Astrocyte of the cerebellum (primary cell): ENCODE results near the gene LMF1.

Experiments
- DNase-seq: peaks from one replicate; pipeline ENCODE4 v3.0.0-alpha.2; 2011; ENCODE audit warnings: low read depth
- H3K4me3 ChIP-seq: 2 replicates; pipeline ENCODE4 v1.5.1; 2011; ENCODE audit warnings: mild to moderate bottlenecking, low read depth, low read length, moderate library complexity
- in situ Hi-C: cut with HindIII; loops from 2 replicates; pipeline ENCODE4 v1.10.0; 2017; ENCODE audit warnings: low sequenced_read_pairs
- TF ChIP-seq, protein P1 (sequence below): IDR thresholded peaks from 2 replicates; pipeline ENCODE4 v1.5.1; 2012; ENCODE audit warnings: low read length, low read depth, moderate library complexity, mild to moderate bottlenecking; ENCODE audit errors: missing control alignments

The LMF1 gene

DNA sequence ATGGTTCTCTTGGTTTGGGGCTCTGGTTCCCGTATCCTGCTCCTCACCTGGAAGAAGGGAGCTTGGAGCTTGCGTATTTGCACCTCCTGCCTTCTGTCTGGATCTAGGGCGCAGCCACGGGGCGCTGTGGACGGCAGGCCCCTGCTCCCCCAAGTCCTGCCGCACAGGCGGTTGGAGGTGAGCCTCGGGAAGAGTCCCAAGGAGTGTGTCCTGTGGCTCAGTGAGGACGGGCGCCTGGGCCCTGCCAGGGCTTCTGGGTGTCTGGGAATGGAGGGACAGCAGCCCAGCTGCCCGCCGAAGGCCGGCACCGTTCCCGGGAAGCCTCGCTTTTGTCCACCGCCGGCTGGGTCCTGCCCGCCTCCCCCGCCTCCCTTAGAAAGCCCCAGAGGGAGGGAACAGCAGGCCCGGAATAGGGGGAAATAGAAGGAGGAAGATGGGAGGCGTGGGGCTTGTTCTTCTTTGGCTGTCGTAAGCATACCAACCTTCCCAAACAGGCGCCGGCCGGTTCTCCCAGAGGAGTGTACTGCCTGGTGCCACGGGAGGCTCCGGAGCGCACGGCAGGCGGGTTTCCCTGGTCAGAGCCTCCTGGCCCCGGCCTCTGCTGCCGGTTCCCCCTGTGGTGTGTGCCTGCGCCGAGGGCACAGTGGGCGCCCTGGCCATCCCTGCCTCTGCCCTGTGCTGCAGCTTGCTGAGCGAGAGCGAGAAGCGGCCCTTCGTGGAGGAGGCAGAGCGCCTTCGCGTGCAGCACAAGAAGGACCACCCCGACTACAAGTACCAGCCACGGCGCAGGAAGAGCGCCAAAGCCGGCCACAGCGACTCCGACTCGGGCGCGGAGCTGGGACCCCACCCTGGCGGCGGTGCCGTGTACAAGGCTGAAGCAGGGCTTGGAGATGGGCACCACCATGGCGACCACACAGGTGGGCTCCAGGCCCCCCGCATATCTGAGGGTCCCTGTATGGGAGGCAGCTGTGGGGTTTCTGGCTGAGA lies 12.6 kb upstream of the LMF1 start:
- no peak for DNase-seq
- H3K4me3 ChIP-seq = no peak overlapping the region
- in situ Hi-C loops = no loop called here
- TF ChIP-seq, protein P1, sequence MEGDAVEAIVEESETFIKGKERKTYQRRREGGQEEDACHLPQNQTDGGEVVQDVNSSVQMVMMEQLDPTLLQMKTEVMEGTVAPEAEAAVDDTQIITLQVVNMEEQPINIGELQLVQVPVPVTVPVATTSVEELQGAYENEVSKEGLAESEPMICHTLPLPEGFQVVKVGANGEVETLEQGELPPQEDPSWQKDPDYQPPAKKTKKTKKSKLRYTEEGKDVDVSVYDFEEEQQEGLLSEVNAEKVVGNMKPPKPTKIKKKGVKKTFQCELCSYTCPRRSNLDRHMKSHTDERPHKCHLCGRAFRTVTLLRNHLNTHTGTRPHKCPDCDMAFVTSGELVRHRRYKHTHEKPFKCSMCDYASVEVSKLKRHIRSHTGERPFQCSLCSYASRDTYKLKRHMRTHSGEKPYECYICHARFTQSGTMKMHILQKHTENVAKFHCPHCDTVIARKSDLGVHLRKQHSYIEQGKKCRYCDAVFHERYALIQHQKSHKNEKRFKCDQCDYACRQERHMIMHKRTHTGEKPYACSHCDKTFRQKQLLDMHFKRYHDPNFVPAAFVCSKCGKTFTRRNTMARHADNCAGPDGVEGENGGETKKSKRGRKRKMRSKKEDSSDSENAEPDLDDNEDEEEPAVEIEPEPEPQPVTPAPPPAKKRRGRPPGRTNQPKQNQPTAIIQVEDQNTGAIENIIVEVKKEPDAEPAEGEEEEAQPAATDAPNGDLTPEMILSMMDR = no peak

DNA sequence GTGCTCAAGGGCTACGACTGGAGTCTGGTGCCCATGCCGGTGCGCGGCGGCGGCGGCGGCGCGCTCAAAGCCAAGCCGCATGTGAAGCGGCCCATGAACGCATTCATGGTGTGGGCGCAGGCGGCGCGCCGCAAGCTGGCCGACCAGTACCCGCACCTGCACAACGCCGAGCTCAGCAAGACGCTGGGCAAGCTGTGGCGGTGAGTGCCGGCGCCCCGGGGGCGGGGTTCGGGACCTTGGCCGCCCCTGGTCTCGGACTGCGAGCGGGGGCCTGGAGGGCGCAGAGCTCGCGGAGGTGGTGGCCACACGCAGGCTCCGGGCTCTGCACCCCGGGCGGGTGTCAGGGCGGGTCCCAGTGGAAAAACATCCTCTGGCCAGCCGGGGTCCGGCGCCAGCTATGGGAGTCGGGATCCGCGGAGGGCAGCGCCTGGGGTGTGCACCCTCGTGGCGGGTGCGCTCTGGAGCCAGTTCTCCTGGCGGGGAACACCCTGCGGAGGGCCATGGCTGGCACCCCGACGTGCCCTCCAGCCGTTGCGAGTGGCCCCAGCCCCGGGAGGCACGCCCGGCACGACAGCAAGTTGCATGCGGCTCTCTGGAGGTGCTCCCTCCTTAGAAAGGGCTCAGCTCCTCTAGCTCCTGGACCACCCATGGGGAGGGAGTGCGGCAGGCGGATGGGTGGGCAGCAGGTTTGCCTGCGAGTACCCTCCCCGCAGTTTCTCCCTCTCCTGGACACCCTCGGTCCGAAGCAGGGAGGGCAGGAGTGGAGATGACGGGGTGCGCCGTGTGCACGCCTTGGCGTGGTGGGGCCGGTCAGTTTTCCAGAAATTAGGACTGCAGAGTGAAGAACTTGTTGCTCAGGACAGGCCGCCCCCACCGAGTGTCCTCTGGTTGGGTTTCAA lies 11.6 kb upstream of the LMF1 start:
- no peak overlapping the region for H3K4me3 ChIP-seq
- TF ChIP-seq, protein P1 = no peak
- in situ Hi-C loops = no loop called here
- no peak for DNase-seq

DNA sequence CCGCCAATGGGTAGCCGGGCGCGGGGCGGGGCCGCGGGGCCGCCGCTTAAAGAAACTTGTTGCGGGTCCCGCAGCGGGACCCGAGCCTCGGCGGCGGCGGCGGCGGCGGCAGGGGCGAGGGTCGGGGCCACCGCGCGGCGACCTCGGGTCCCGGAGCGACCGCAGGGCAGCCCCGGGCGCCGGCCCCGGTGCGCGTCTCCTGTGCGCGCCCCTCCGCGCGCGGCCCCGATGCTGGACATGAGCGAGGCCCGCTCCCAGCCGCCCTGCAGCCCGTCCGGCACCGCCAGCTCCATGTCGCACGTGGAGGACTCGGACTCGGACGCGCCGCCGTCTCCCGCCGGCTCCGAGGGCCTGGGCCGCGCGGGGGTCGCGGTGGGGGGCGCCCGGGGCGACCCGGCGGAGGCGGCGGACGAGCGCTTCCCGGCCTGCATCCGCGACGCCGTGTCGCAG lies 10.9 kb upstream of the LMF1 start, which contains the start of gene SOX8:
Gene SOX8 (plus strand): TSS at position 76 of the 450 bp plus-strand sequence. CDS start 153 bp downstream, at position 229.
- in situ Hi-C loops = no loop called here
- no peak for DNase-seq
- TF ChIP-seq, protein P1 = no peak
- H3K4me3 ChIP-seq = peak within 1 kb of the TSS; percentile 7

DNA sequence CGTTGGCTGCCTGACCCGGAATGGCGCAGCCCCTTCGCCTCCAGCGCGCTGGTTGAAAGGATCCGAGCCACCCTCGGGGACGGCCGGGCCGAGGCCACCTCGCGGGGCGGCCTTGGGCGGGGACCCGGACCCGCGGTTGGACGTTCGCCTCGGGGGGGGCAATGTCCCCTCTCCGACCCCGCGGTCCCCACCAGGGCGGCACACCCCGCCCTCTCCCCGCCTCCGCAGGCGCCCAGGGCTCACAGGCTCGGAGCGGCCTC lies 9.7 kb upstream of the LMF1 start:
- TF ChIP-seq, protein P1 = no peak
- H3K4me3 ChIP-seq = no peak overlapping the region
- in situ Hi-C loops = no loop called here
- DNase-seq = no peak

DNA sequence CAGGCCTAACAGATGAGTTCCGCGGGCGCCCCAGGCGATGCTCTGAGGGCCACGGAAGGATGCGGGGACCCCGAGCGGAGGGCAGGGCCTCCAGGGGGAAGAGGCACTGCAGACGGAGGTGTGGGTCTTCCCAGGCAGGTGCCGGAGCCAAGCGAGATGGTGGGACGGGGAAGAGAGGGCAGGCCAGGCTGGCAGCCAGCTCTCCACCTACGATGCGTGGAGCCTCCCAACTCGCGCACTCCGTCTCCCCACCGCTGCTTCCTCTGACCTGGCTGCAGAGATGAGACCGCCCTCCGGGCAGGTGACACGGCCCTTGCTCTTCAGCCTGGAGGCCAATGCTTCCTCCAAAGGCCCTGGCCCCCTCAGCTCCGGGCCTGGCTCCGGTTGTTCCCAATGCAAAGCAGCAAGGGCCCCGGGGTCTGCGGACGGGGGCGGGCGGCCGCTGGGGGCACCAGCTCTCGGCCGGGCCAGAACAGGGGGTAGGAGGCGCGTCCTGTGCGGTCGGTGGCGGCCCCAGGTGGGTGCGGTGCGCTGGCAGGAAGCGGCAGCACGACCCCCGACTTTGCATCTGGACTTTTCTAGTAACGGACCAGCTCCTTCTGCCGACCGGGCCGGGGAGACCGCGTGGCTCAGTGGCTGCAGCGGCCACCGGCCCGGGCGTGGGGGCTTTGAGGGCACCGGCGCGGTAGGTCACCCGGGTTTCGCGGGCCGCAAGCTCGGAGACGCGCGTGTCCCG lies 9.2 kb upstream of the LMF1 start:
- in situ Hi-C loops = loop anchor here (5.0 to 10.0 kb wide), 3 partner anchors 68 to 265 kb away; partner anchors contain the start of gene METRN
- TF ChIP-seq, protein P1 = no peak
- DNase-seq = no peak
- H3K4me3 ChIP-seq = no peak overlapping the region

DNA sequence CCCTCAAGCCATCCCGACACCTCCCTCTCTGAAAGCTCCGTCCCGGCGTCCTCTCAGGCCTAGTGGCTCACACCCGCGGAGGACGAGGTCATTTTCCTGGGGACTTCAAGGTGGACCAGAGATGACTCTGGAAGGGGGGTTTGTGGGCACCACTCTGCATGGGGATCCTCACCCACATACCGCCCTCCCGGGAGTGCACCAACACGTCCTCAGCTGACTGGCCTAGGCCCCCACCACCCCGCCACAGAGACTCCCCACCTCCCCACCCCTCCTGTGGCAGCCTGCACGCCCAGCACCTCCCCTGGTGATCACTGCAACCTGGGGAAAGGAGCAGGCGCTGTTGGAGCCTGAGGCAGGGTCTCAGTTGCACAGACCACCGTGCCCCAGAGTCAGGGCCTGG lies 8.4 kb upstream of the LMF1 start:
- in situ Hi-C loops = loop anchor here (5.0 to 10.0 kb wide), 3 partner anchors 67 to 264 kb away; partner anchors contain the start of gene METRN
- DNase-seq = no peak
- no peak overlapping the region for H3K4me3 ChIP-seq
- TF ChIP-seq, protein P1 = no peak
